Measurements from ENCODE around the gene CD72.
"Not testable (repeated sequence)": the region's sequence is repeated elsewhere in the genome, so short reads cannot be mapped to it uniquely, and the experiment has no call there.

Gene CD72

GRCh38 chr9:35639631-35640030 is 21.4 kb upstream of the CD72 start:
- H3K4me3 ChIP-seq (replicated peaks; ENCODE audit: low read depth, low read length): no peak overlapping the region
- no peak for DNase-seq (ENCODE audit: extremely low read depth, low read depth)
- TF ChIP-seq, protein P1, sequence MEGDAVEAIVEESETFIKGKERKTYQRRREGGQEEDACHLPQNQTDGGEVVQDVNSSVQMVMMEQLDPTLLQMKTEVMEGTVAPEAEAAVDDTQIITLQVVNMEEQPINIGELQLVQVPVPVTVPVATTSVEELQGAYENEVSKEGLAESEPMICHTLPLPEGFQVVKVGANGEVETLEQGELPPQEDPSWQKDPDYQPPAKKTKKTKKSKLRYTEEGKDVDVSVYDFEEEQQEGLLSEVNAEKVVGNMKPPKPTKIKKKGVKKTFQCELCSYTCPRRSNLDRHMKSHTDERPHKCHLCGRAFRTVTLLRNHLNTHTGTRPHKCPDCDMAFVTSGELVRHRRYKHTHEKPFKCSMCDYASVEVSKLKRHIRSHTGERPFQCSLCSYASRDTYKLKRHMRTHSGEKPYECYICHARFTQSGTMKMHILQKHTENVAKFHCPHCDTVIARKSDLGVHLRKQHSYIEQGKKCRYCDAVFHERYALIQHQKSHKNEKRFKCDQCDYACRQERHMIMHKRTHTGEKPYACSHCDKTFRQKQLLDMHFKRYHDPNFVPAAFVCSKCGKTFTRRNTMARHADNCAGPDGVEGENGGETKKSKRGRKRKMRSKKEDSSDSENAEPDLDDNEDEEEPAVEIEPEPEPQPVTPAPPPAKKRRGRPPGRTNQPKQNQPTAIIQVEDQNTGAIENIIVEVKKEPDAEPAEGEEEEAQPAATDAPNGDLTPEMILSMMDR (IDR thresholded peaks at IDR 0.05; ENCODE audit: low read depth, low read length, missing control alignments): no peak

GRCh38 chr9:35639225-35639624 is 21.0 kb upstream of the CD72 start:
- not testable (repeated sequence) for DNase-seq (ENCODE audit: extremely low read depth, low read depth); H3K4me3 ChIP-seq (replicated peaks; ENCODE audit: low read depth, low read length)

DNA sequence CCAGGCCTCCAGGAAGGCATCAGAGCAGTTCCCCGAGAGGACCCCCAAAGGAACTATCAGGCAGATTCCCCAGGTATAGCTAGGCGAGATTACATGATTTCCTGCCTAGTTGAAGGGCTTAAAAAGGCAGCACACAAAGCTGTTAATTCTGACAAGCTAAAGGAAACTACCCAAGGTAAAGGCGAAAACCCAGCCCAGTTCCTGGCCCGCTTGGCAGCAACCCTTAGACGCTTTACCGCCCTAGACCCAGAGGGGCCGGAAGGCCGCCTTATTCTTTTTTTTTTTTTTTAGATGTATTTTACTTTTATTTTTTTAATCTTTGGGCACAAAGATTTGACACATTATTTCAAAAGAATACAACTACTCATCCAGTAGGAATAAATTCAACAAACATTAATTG is 20.5 kb upstream of the CD72 start:
- not testable (repeated sequence) for DNase-seq (ENCODE audit: extremely low read depth, low read depth); H3K4me3 ChIP-seq (replicated peaks; ENCODE audit: low read depth, low read length)

GRCh38 chr9:35637427-35637955 is 19.3 kb upstream of the CD72 start:
- not testable (repeated sequence) for H3K4me3 ChIP-seq (replicated peaks; ENCODE audit: low read depth, low read length); DNase-seq (ENCODE audit: extremely low read depth, low read depth)

DNA sequence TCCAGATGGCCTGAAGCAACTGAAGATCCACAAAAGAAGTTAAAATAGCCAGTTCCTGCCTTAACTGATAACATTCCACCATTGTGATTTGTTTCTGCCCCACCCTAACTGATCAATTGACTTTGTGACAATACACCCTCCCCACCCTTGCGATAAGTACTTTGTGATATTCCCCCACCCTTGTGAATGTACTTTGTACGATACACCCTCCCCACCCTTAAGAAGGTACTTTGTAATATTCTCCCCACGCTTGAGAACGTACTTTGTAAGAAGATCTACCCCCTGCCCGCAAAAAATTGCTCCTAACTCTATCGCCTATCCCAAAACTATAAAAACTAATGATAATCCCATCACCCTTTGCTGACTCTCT is 18.6 kb upstream of the CD72 start:
- not testable (repeated sequence) for H3K4me3 ChIP-seq (replicated peaks; ENCODE audit: low read depth, low read length); DNase-seq (ENCODE audit: extremely low read depth, low read depth)

DNA sequence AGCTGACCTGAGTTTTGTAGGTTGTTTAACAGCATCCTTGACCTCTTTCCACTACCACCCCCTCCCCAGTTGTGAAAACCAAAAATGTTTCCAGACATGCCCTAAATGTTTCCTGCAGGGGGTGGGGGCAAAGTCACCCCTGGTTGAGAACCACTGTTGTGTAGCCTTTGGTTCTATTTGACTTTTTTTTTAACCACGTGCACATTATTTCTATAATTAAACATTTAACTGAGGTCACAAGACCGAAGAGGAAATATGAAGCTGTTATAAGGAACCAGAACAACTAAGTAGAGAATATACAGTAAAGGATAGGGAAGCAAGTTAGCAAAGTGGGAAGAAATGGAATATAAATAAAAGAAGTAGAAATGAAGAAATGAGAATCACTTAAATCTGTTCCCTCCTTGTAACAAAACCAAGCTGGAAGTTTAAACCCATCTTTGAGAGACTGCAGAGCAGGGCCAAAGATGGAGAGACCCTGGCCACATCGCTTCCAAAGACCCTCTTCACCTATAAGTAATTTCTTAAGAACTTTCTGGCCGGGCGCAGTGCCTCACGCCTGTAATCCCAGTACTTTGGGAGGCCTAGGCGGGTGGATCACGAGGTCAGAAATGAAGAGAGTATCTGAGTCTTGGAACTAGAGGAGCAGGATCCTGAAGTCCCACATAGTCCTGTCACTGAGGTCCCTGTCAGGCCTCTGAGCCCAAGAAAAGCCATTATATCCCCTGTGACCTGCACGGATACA is 18.1 kb upstream of the CD72 start:
- DNase-seq (ENCODE audit: extremely low read depth, low read depth): no peak
- TF ChIP-seq, protein P1 (IDR thresholded peaks at IDR 0.05; ENCODE audit: low read depth, low read length, missing control alignments): no peak
- no peak overlapping the region for H3K4me3 ChIP-seq (replicated peaks; ENCODE audit: low read depth, low read length)

DNA sequence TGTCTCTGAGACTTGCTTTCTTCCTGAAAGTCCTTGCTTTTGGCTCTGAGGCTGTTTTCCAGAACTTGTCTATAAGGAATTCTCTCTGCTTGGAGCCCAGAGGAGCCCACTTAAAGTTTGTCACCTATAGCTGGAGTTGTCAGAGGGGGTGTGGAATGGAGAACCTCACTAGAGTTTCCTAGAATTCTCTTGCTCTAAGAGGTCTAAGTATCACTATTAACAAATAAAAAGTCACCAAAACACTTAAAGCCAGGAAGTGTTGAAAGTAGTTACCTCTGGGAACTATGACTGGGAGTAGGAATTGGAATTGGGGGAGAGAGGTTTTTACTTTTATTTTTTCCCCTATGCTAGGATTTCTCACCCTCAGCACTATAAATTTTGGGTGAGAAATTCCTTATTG is 17.5 kb upstream of the CD72 start:
- TF ChIP-seq, protein P1 (IDR thresholded peaks at IDR 0.05; ENCODE audit: low read depth, low read length, missing control alignments): no peak
- no peak for DNase-seq (ENCODE audit: extremely low read depth, low read depth)
- H3K4me3 ChIP-seq (replicated peaks; ENCODE audit: low read depth, low read length): no peak overlapping the region

DNA sequence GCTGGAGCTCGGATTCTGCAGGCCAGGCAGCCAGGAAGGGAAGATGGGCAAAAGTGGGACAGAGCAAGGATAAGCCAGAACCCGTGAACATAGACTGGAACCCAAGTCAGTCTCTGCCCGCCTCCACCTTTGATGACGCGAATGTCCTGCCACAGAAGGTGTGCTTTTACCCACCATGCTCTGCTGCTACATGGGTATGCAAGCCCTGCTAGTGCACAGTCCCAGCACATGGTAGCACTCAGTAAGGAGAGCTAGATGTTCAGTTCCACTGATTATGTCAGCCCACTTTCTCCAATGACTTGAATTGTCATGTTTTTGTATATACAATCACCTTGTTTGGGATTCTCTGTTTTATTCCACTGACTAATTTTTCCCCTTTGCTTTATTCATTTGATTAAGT is 11.4 kb upstream of the CD72 start:
- TF ChIP-seq, protein P1 (IDR thresholded peaks at IDR 0.05; ENCODE audit: low read depth, low read length, missing control alignments): no peak
- H3K4me3 ChIP-seq (replicated peaks; ENCODE audit: low read depth, low read length): no peak overlapping the region
- DNase-seq (ENCODE audit: extremely low read depth, low read depth): no peak

DNA sequence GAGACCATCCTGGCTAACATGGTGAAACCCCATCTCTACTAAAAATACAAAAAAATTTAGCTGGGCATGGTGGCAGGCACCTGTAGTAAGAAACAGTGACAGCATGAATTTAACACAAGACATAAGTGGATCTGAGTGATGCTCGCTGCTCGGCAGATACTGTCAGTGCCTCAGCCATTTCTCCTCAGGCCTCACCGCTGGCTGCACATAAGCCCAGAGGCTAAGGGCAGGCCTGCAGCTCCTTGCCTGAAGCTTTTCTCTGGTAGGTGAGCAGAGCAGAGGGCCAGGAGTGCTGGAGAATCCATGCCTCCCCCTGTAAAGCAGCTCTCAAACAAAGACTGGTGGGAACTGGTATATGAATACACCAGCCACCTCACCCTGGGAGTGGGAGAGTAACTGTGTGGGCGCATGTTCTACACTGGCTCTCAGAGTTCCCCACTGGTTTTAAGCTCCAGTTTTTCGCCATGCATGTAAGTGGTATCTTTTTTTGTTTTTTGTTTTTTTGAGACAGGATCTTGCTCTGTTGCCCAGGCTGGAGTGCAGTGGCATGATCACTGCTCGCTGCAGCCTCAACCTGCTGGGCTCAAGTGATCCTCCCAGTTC is 10.3 kb upstream of the CD72 start:
- TF ChIP-seq, protein P1 (IDR thresholded peaks at IDR 0.05; ENCODE audit: low read depth, low read length, missing control alignments): no peak

More for the DNA sequence above, 10.3 kb upstream of the CD72 start:
- no peak for DNase-seq (ENCODE audit: extremely low read depth, low read depth)
- no peak overlapping the region for H3K4me3 ChIP-seq (replicated peaks; ENCODE audit: low read depth, low read length)

Data from HFF-Myc (cell line).